Measurements from ENCODE around the gene IFT27. TPM values are rescaled to one million over a fixed set of nuclear protein-coding genes. Genes with fewer than 3 reads are reported as not detected.
"Not testable (repeated sequence)": the region's sequence is repeated elsewhere in the genome, so short reads cannot be mapped to it uniquely, and the experiment has no call there.

IFT27 gene
- polyA plus RNA-seq, 10 donors = 19.2 to 31.2 (median 25.1) TPM

DNA sequence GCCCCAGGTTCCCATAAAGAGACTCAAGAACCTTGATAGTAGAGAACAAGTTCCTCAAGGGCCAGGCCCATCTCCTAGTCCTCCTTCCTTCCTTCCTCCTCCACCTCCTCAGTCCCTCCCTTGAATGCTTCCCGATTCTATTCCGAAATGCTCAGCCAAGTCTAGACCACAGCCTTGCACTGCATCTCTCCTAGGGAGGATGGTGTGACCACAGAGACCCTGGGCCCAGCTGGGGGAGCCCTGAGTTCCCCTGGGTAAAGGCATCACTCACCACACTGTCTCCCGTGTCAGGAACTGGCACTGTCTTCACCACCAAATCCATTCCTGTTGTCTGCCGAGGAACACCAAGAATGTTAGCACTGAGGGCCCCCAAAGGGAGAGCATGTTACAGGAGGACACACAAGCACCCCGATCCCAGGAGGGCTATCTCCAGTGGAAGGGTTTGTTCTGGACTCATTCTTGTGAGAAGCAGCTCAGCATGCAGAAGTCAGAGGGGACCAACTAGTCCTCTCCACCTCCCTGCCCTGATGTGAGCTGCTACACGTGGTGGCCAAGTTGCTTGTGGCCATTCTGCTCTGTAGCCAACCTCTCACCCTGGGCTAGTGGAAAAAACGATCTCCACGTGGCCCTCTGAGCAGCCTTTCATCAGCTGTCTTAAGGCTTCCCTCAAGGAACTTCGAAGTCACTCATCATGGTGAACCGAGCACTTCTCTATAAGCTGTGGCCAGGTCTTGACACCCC, 8.7 kb downstream of the IFT27 start:
- no peak for DNase-seq

DNA sequence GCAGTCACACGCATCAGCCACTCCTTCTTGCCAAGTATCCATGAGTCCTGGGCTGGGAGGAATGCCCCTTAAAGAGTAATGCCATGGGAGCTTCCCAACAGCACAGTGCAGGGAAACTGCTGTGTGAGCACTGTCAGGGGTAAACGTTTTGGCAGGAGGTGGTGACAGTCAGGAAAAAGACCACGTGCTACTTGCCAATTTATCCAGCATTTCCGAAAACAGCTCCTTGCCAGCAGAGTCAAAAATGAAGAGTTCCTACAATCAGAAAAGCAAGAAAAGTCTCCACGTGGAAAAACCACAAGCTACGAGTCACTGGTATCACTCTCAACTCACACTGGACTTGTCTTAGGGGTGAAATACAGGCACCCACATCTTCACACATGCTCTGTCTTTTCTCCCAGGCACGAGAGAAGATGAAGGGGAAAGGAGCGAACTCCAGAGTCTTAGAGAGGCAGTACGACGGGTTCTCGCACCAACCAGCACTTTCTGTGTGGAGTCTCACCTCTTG, 9.9 kb downstream of the IFT27 start:
- no peak for DNase-seq

DNA sequence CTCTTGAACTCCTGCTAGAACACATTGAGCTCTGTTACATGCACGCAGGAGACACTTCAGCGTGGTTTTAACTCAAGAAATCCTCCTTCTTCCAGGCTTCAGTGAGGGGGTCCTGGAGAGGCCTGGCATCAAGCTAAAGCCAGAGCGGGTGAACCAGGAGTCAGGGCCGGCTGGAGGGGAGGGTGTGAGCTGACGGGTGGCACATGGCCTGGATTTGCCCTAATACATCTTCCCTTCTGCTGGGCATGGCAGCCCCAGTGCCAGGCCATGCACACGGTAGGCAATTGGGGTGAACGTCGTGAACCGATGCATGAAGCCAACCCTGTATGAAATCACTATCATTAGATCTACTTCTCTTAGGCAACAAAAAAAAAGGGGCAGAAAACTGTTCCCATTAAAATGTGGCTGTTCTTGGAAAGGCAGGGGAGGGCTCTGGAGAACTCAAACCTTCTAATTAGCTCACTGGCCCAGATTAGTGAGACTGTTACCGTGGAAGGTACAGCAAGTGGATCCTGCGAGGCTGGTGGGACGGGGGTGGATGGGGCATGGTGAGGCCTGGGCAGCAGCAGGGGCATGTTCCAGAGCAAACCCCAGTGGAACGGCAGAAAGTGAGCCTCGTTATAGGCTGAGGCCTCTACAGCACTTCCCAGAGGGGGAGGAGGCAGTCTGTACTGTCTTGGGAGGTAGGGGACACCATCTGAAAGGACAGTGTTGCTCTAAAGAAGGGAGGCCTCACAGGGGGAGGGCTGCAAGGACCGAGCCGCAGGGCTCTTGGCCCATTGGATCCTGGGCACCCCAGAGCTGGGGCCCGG, 10.6 kb downstream of the IFT27 start:
- DNase-seq = no peak

DNA sequence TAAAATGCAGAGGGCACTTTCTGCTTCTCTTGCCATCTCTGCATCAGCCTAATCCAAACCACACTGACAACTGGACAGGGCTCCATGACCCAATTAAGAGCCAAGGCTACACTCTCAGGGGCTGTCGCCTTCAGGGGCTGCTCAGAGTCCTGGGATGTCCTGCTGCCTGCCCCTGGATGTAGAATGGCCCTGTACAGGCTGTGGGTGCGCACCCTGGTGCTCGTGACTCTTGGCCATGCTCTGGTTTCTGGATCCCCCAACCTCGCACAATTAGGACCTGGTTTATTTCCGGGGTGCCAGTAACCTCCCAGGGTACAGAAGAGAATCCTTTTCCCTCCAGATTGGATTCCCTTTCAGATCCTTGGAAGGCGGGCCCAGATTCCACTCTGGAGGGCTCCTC, 11.3 kb downstream of the IFT27 start:
- DNase-seq = no peak

DNA sequence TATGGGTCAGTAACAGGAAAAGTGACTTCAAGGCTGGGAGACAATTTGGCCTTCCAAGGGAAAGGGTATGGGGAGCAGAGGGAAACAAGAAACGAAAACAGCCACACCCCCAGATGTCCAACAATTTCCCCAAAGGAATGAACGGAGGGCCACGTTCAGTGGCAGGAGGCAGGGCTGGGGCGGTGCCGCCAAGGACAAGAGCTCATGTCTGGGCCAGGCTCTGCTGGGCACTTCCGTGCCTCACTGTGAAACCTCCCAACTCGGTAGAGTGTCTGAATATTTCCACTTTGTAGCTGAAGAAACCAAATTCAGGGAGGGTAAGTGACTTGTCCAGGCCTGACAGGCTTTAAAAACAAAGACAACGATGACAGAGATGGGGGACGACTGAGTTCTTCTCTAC, 11.9 kb downstream of the IFT27 start:
- no peak for DNase-seq

DNA sequence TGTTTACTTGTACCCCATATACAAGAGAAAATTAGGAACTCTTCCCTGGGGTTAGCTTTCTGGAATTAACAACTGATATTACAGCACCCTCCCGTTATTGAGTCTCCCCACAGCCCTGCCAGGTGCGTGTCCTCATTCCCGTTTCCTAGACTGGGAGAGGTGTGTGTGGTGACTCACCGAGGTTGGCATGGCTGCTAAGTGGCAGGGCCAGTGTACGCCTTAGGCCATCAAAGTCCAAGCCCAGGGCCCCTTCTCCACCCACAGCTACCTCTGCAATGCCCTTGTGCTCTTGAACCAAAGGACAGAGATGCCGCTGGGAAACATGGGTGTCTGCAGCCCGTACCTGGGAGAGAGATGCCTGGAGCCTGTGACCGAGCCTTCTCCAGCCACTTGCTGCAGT, 12.3 kb downstream of the IFT27 start:
- no peak for DNase-seq

GRCh38 chr22:36762687-36763260, 13.1 kb downstream of the IFT27 start:
- no peak for DNase-seq

GRCh38 chr22:36761553-36762240, 14.2 kb downstream of the IFT27 start:
- DNase-seq = no peak

GRCh38 chr22:36760786-36761185, 15.1 kb downstream of the IFT27 start:
- DNase-seq = no peak

- DNase-seq = no peak
Measured at GRCh38 chr22:36759481-36760159, 16.3 kb downstream of the IFT27 start.

GRCh38 chr22:36758792-36759271, 17.1 kb downstream of the IFT27 start:
- DNase-seq = no peak

DNA sequence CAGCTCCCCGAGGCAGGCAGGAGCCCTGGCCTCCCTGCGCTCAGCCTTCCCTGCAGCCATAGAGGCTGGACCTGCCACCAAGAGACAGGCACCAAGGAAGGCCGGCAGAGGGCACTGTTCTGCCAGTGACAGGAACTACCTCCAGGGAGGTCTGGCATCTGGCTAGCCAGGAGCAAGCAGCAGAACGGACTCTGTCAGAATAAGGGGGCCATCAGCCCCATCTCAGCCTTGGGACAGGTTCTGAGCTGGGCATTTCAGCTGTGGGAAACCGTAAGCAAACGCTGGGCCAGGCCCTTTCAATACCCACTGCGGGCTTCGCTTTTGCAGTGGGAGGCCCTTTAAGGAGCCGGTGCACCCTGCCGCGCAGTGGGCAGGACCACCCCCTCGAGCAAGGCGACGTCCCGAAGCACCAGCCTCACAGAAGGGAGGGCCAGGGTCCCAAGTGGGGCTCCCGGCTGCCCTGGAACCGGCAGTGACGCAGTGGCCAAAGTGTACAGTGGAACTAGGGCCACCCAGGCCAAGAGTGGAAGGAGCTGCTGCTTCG, 18.2 kb downstream of the IFT27 start:
- DNase-seq = peak; percentile 30 to 63 (median 33)

- no peak for DNase-seq
Measured at GRCh38 chr22:36756746-36757655, 18.9 kb downstream of the IFT27 start.

- DNase-seq = no peak
Measured at GRCh38 chr22:36756031-36756430, 19.9 kb downstream of the IFT27 start.

- no peak for DNase-seq
Measured at GRCh38 chr22:36755316-36755715, 20.6 kb downstream of the IFT27 start.

- not testable (repeated sequence) for DNase-seq
Measured at GRCh38 chr22:36754881-36755280, 21.0 kb downstream of the IFT27 start.

GRCh38 chr22:36753916-36754315, 22.0 kb downstream of the IFT27 start:
- no peak for DNase-seq

- DNase-seq = no peak
Measured at GRCh38 chr22:36753120-36753802, 22.7 kb downstream of the IFT27 start.

GRCh38 chr22:36746375-36746970, 29.4 kb downstream of the IFT27 start:
- DNase-seq = peak in 1 of 3 donors; percentile 21
